HEK293T (cell line): Measurements from ENCODE around the gene USP1.

ENCODE experiments used
- BHLHE40 ChIP-seq: fragments of 450-650 bp; IDR thresholded peaks from 2 replicates; pipeline ENCODE4 v1.6.1; 2016; ENCODE audit warnings: mild to moderate bottlenecking, moderate library complexity, borderline replicate concordance
- ELF4 ChIP-seq: fragments of 450-650 bp; IDR thresholded peaks from 2 replicates; pipeline ENCODE4 v1.6.1; 2017; ENCODE audit warnings: antibody characterized with exemption
- FOXA1 ChIP-seq: fragments of 450-650 bp; IDR thresholded peaks from 2 replicates; pipeline ENCODE4 v1.6.1; 2016; ENCODE audit warnings: mild to moderate bottlenecking
- FOXK2 ChIP-seq: fragments of 450-650 bp; IDR thresholded peaks from 2 replicates; pipeline ENCODE4 v1.6.1; 2016; ENCODE audit warnings: mild to moderate bottlenecking
- FOXM1 ChIP-seq: fragments of 450-650 bp; IDR thresholded peaks from 2 replicates; pipeline ENCODE4 v1.6.1; 2017; ENCODE audit warnings: mild to moderate bottlenecking, borderline replicate concordance
- HDGF ChIP-seq: fragments of 450-650 bp; IDR thresholded peaks from 2 replicates; pipeline ENCODE4 v1.6.1; 2017; ENCODE audit warnings: antibody characterized with exemption, borderline replicate concordance
- NFRKB ChIP-seq: fragments of 450-650 bp; IDR thresholded peaks from 2 replicates; pipeline ENCODE4 v1.6.1; 2016; ENCODE audit warnings: mild to moderate bottlenecking, moderate library complexity
- SUZ12 ChIP-seq: fragments of 450-650 bp; IDR thresholded peaks from 2 replicates; pipeline ENCODE4 v1.6.1; 2016; ENCODE audit warnings: mild to moderate bottlenecking
- TARDBP ChIP-seq: fragments of 450-650 bp; IDR thresholded peaks from 2 replicates; pipeline ENCODE4 v1.6.1; 2016
- ZNF384 ChIP-seq: fragments of 450-650 bp; IDR thresholded peaks from 2 replicates; pipeline ENCODE4 v1.6.1; 2016
- TF ChIP-seq, protein P1 (sequence below): fragments of 450-650 bp; IDR thresholded peaks from 2 replicates; pipeline ENCODE4 v1.6.1; 2016

DNA sequence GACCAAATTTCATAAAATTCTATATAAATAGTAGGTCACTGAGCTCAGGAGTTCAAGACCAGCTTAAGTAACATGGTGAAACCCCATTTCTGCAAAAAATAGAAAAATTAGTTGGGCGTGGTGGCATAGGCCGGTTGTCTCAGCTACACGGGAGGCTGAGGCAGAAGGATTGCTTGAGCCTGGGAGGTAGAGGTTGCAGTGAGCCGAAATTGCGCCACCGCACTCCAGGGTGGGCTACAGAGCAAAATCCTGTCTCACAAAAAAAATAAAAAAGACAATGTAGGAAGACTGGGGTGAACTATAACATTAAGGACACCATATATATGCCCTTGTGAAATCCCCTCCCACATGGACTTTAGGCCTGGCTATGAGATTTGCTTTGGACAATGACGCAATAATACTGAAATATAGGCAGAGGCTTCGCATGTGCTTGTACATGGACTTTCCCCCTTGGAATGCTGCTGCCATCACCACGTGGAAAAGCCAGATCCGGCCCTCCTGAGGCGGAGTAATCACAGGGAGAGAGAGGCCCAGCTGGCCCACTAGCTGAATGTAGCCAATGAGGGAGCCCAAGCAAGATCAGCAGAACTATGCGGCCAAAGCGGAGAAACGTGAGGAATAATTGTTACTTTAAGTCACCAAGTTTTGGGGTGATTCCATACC, 13.1 kb upstream of the USP1 start:
- no peak for TF ChIP-seq HDGF
- no peak for TF ChIP-seq SUZ12
- no peak for TF ChIP-seq FOXK2
- no peak for TF ChIP-seq FOXA1
- TF ChIP-seq, protein P1, sequence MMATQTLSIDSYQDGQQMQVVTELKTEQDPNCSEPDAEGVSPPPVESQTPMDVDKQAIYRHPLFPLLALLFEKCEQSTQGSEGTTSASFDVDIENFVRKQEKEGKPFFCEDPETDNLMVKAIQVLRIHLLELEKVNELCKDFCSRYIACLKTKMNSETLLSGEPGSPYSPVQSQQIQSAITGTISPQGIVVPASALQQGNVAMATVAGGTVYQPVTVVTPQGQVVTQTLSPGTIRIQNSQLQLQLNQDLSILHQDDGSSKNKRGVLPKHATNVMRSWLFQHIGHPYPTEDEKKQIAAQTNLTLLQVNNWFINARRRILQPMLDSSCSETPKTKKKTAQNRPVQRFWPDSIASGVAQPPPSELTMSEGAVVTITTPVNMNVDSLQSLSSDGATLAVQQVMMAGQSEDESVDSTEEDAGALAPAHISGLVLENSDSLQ = no peak
- no peak for TF ChIP-seq ELF4
- no peak for TF ChIP-seq NFRKB
- TF ChIP-seq ZNF384 = no peak
- no peak for TF ChIP-seq FOXM1
- no peak for TF ChIP-seq TARDBP
- TF ChIP-seq BHLHE40 = no peak
